ENCODE measurements around the gene SLAMF1. TPM values are rescaled to one million over a fixed set of nuclear protein-coding genes. Genes with fewer than 3 reads are reported as not detected.

Gene SLAMF1
- polyA plus RNA-seq, 4 donors, result 0.22 to 1.4 (median 0.57) TPM

- peak overlapping the region in 1 of 3 donors; percentile 47 for H3K27ac ChIP-seq (ENCODE audit: low read depth in 1 of 3, low read length in 2 of 3)
- no peak for DNase-seq
- no peaks in the 10 kb centered on the region for H3K36me3 ChIP-seq (ENCODE audit: control insufficient read depth in 3 of 3, insufficient read depth in 2 of 3, low read depth in 1 of 3, low read length in 3 of 3)
- FAIRE-seq, result no peak
- no peaks in the 10 kb centered on the region for H3K27me3 ChIP-seq (ENCODE audit: control insufficient read depth in 3 of 3, insufficient read depth in 3 of 3, low read length in 3 of 3)
- no peak overlapping the region for H3K4me3 ChIP-seq (ENCODE audit: low read depth in 1 of 3, low read length in 3 of 3)
- no peaks in the 10 kb centered on the region for H3K9me3 ChIP-seq (ENCODE audit: control insufficient read depth in 2 of 2, insufficient read depth in 1 of 2, low read depth in 1 of 2, low read length in 1 of 2)
- 5 to 17% (median 10%) methylated on average over 3 of the region's 3 CpGs for WGBS, 3 donors
- H3K4me1 ChIP-seq (ENCODE audit: control insufficient read depth in 3 of 3, insufficient read depth in 2 of 3, low read depth in 1 of 3, low read length in 2 of 3), result peaks cover 0 to 6% (median 0%) of the 10 kb centered on the region in 3 donors
Measured at GRCh38 chr1:160639652-160640051, 7.2 kb downstream of the SLAMF1 start.

GRCh38 chr1:160638926-160639325, 7.9 kb downstream of the SLAMF1 start:
- 88 to 90% (median 90%) methylated on average over 6 of the region's 6 CpGs for WGBS, 3 donors
- Histone ChIP-seq H3K36me3 (ENCODE audit: control insufficient read depth in 3 of 3, insufficient read depth in 2 of 3, low read depth in 1 of 3, low read length in 3 of 3) (no peaks in the 10 kb centered on the region), H3K4me1 (ENCODE audit: control insufficient read depth in 3 of 3, insufficient read depth in 2 of 3, low read depth in 1 of 3, low read length in 2 of 3) (peaks cover 0 to 6% (median 0%) of the 10 kb centered on the region in 3 donors), H3K4me3 (ENCODE audit: low read depth in 1 of 3, low read length in 3 of 3) (no peak overlapping the region), H3K27ac (ENCODE audit: low read depth in 1 of 3, low read length in 2 of 3) (peak overlapping the region in 2 of 3 donors; percentile 6 to 77), H3K27me3 (ENCODE audit: control insufficient read depth in 3 of 3, insufficient read depth in 3 of 3, low read length in 3 of 3) (no peaks in the 10 kb centered on the region), H3K9me3 (ENCODE audit: control insufficient read depth in 2 of 2, insufficient read depth in 1 of 2, low read depth in 1 of 2, low read length in 1 of 2) (no peaks in the 10 kb centered on the region)
- DNase-seq (no peak), FAIRE-seq (no peak)

- H3K36me3 ChIP-seq (ENCODE audit: control insufficient read depth in 3 of 3, insufficient read depth in 2 of 3, low read depth in 1 of 3, low read length in 3 of 3), result no peaks in the 10 kb centered on the region
- 58 to 68% (median 61%) methylated on average over 3 of the region's 3 CpGs for WGBS, 3 donors
- H3K4me3 ChIP-seq (ENCODE audit: low read depth in 1 of 3, low read length in 3 of 3), result no peak overlapping the region
- peak overlapping the region in 2 of 3 donors; percentile 6 to 77 for H3K27ac ChIP-seq (ENCODE audit: low read depth in 1 of 3, low read length in 2 of 3)
- H3K4me1 ChIP-seq (ENCODE audit: control insufficient read depth in 3 of 3, insufficient read depth in 2 of 3, low read depth in 1 of 3, low read length in 2 of 3), result peaks cover 0 to 6% (median 0%) of the 10 kb centered on the region in 3 donors
- DNase-seq (no peak), FAIRE-seq (no peak)
- H3K27me3 ChIP-seq (ENCODE audit: control insufficient read depth in 3 of 3, insufficient read depth in 3 of 3, low read length in 3 of 3), result no peaks in the 10 kb centered on the region
- no peaks in the 10 kb centered on the region for H3K9me3 ChIP-seq (ENCODE audit: control insufficient read depth in 2 of 2, insufficient read depth in 1 of 2, low read depth in 1 of 2, low read length in 1 of 2)
Measured at GRCh38 chr1:160638540-160638857, 8.3 kb downstream of the SLAMF1 start.

DNA sequence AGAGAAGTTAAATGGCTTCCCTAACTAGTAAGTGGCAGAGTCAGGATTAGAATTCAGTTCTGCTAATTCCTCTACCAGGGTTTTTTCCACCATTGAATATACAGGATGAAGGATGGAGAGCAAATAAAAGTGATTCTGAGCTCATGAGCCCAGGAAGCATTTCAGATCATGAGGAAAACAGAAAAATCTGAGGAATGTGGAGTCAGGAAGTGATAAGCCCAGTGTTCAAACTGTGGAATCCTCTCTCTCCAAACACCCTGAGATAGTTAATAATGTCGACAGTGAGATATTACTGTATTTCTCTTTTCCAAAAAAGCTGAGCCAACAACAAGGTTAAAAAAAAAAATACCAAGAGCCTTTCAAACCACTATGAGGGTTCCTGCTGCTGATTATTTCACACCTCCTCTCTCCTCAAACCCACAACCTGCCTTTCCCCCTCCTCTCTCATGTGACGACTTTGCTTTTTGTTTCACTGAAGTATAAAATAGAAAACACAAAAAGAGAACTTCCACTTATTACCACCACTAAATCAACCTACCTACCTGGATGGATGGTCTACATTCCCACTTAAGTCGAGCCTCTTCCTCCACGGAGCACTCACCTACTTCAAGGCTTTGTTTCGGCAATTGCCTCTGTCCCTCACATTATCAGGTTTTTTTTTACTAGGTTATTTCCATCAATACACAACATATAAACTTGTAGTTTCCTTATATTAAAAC, 8.9 kb downstream of the SLAMF1 start:
- Histone ChIP-seq H3K27ac (ENCODE audit: low read depth in 1 of 3, low read length in 2 of 3) (peak overlapping the region in 2 of 3 donors; percentile 32 to 55), H3K36me3 (ENCODE audit: control insufficient read depth in 3 of 3, insufficient read depth in 2 of 3, low read depth in 1 of 3, low read length in 3 of 3) (no peaks in the 10 kb centered on the region), H3K27me3 (ENCODE audit: control insufficient read depth in 3 of 3, insufficient read depth in 3 of 3, low read length in 3 of 3) (no peaks in the 10 kb centered on the region), H3K4me3 (ENCODE audit: low read depth in 1 of 3, low read length in 3 of 3) (no peak overlapping the region), H3K9me3 (ENCODE audit: control insufficient read depth in 2 of 2, insufficient read depth in 1 of 2, low read depth in 1 of 2, low read length in 1 of 2) (no peaks in the 10 kb centered on the region), H3K4me1 (ENCODE audit: control insufficient read depth in 3 of 3, insufficient read depth in 2 of 3, low read depth in 1 of 3, low read length in 2 of 3) (peaks cover 0 to 6% (median 0%) of the 10 kb centered on the region in 3 donors)
- WGBS, 3 donors, result 63 to 84% (median 68%) methylated on average over 5 of the region's 5 CpGs
- FAIRE-seq, result no peak
- DNase-seq, result peak in 1 of 2 donors; percentile 64

DNA sequence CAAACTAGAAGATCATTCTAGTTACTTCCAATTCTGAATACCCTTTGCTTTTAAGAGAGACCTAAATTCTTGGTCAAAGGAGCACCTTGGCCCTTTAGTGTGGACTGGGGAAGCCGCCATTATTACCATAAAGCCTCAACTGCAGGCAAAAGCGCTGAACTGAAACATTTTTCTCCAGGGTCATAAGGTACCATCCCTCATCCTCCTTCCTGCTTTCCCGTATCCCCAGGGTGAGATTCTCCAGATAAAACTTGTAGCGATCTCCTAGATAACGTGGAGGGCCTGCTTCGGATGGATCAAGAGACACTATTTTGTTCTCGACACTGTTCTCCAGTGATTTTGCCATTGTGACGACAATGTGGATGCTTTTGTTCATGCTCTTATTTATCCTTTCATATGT, 9.8 kb downstream of the SLAMF1 start:
- WGBS, 3 donors, result 93 to 96% (median 94%) methylated on average over 8 of the region's 8 CpGs
- FAIRE-seq, result no peak
- H3K4me3 ChIP-seq (ENCODE audit: low read depth in 1 of 3, low read length in 3 of 3), result no peak overlapping the region
- H3K27ac ChIP-seq (ENCODE audit: low read depth in 1 of 3, low read length in 2 of 3), result no peak overlapping the region
- no peaks in the 10 kb centered on the region for H3K36me3 ChIP-seq (ENCODE audit: control insufficient read depth in 3 of 3, insufficient read depth in 2 of 3, low read depth in 1 of 3, low read length in 3 of 3)
- no peak for DNase-seq
- H3K4me1 ChIP-seq (ENCODE audit: control insufficient read depth in 3 of 3, insufficient read depth in 2 of 3, low read depth in 1 of 3, low read length in 2 of 3), result peaks cover 0 to 6% (median 0%) of the 10 kb centered on the region in 3 donors
- H3K9me3 ChIP-seq (ENCODE audit: control insufficient read depth in 2 of 2, insufficient read depth in 1 of 2, low read depth in 1 of 2, low read length in 1 of 2), result no peaks in the 10 kb centered on the region
- H3K27me3 ChIP-seq (ENCODE audit: control insufficient read depth in 3 of 3, insufficient read depth in 3 of 3, low read length in 3 of 3), result no peaks in the 10 kb centered on the region

DNA sequence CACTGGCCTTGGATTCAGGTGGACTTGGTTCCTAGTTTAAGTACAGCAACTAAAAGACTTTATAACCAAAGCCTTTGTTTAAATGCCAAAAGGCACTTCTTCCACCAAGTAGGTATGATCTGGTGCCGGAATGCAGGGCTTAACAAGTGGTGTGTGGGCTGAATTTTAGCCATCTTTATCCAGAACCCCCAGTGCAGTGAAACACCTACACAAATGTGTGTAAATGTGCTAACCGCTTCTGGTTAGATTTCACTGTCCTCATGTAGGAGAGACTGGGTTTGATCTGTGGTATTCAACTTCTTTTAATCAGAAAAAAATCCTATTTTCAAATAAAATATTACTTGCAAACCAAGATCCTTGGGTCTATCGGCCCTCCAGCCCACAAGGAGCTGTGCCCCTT, 10.3 kb downstream of the SLAMF1 start:
- H3K4me3 ChIP-seq (ENCODE audit: low read depth in 1 of 3, low read length in 3 of 3), result no peak overlapping the region
- H3K27me3 ChIP-seq (ENCODE audit: control insufficient read depth in 3 of 3, insufficient read depth in 3 of 3, low read length in 3 of 3), result no peaks in the 10 kb centered on the region
- H3K36me3 ChIP-seq (ENCODE audit: control insufficient read depth in 3 of 3, insufficient read depth in 2 of 3, low read depth in 1 of 3, low read length in 3 of 3), result no peaks in the 10 kb centered on the region
- H3K27ac ChIP-seq (ENCODE audit: low read depth in 1 of 3, low read length in 2 of 3), result no peak overlapping the region
- no peak for FAIRE-seq
- H3K9me3 ChIP-seq (ENCODE audit: control insufficient read depth in 2 of 2, insufficient read depth in 1 of 2, low read depth in 1 of 2, low read length in 1 of 2), result no peaks in the 10 kb centered on the region
- no peak for DNase-seq
- 78 to 88% (median 82%) methylated on average over 3 of the region's 3 CpGs for WGBS, 3 donors
- peaks cover 0 to 6% (median 0%) of the 10 kb centered on the region in 3 donors for H3K4me1 ChIP-seq (ENCODE audit: control insufficient read depth in 3 of 3, insufficient read depth in 2 of 3, low read depth in 1 of 3, low read length in 2 of 3)

GRCh38 chr1:160636076-160636475, 10.8 kb downstream of the SLAMF1 start:
- no peak overlapping the region for H3K27ac ChIP-seq (ENCODE audit: low read depth in 1 of 3, low read length in 2 of 3)
- H3K4me1 ChIP-seq (ENCODE audit: control insufficient read depth in 3 of 3, insufficient read depth in 2 of 3, low read depth in 1 of 3, low read length in 2 of 3), result peaks cover 0 to 6% (median 1%) of the 10 kb centered on the region in 3 donors
- FAIRE-seq (no peak), DNase-seq (no peak)
- no peak overlapping the region for H3K4me3 ChIP-seq (ENCODE audit: low read depth in 1 of 3, low read length in 3 of 3)
- H3K9me3 ChIP-seq (ENCODE audit: control insufficient read depth in 2 of 2, insufficient read depth in 1 of 2, low read depth in 1 of 2, low read length in 1 of 2), result no peaks in the 10 kb centered on the region
- H3K36me3 ChIP-seq (ENCODE audit: control insufficient read depth in 3 of 3, insufficient read depth in 2 of 3, low read depth in 1 of 3, low read length in 3 of 3), result no peaks in the 10 kb centered on the region
- 82 to 89% (median 89%) methylated on average over 4 of the region's 4 CpGs for WGBS, 3 donors
- H3K27me3 ChIP-seq (ENCODE audit: control insufficient read depth in 3 of 3, insufficient read depth in 3 of 3, low read length in 3 of 3), result no peaks in the 10 kb centered on the region

- no peaks in the 10 kb centered on the region for H3K9me3 ChIP-seq (ENCODE audit: control insufficient read depth in 2 of 2, insufficient read depth in 1 of 2, low read depth in 1 of 2, low read length in 1 of 2)
- 91 to 94% (median 92%) methylated on average over 17 of the region's 17 CpGs for WGBS, 3 donors
- H3K27ac ChIP-seq (ENCODE audit: low read depth in 1 of 3, low read length in 2 of 3), result no peak overlapping the region
- no peaks in the 10 kb centered on the region for H3K36me3 ChIP-seq (ENCODE audit: control insufficient read depth in 3 of 3, insufficient read depth in 2 of 3, low read depth in 1 of 3, low read length in 3 of 3)
- H3K27me3 ChIP-seq (ENCODE audit: control insufficient read depth in 3 of 3, insufficient read depth in 3 of 3, low read length in 3 of 3), result no peaks in the 10 kb centered on the region
- no peak overlapping the region for H3K4me3 ChIP-seq (ENCODE audit: low read depth in 1 of 3, low read length in 3 of 3)
- DNase-seq (no peak), FAIRE-seq (no peak)
- peaks cover under 1 to 14% (median 6%) of the 10 kb centered on the region in 3 donors for H3K4me1 ChIP-seq (ENCODE audit: control insufficient read depth in 3 of 3, insufficient read depth in 2 of 3, low read depth in 1 of 3, low read length in 2 of 3)
Measured at GRCh38 chr1:160634543-160635491, 12.0 kb downstream of the SLAMF1 start.

All from small intestine (tissue), 7 donors.